Measurements from ENCODE around the gene SORCS2. TPM values are rescaled to one million over a fixed set of nuclear protein-coding genes. Genes with fewer than 3 reads are reported as not detected.

The SORCS2 gene
- total RNA-seq, 1 experiment from 2014 or later: not detected

GRCh38 chr4:7287918-7288280, 95.6 kb downstream of the SORCS2 start:
- intact Hi-C loops (cut with micrococcal nuclease; ENCODE audit: unreplicated experiment): no loop called here
- DNase-seq: no peak
- TF ChIP-seq CTCF (IDR thresholded peaks at IDR 0.05; ENCODE audit: unreplicated experiment): no peak
- Mint-ChIP-seq H3K4me1 (ENCODE audit: low read depth, unreplicated experiment) (no peaks in the 10 kb centered on the region), H3K4me3 (ENCODE audit: low read depth, unreplicated experiment) (no peak overlapping the region), H3K27ac (ENCODE audit: unreplicated experiment) (no peak overlapping the region), H3K36me3 (ENCODE audit: insufficient read depth, unreplicated experiment) (no peaks in the 10 kb centered on the region), H3K27me3 (ENCODE audit: unreplicated experiment) (peaks cover 82% of the 10 kb centered on the region), H3K9me3 (ENCODE audit: low read depth, unreplicated experiment) (no peaks in the 10 kb centered on the region)
- no TSS peak for BruUV-seq (replicated peaks)
- CTCF ChIA-PET: no interaction called here

- Mint-ChIP-seq H3K4me1 (ENCODE audit: low read depth, unreplicated experiment) (no peaks in the 10 kb centered on the region), H3K36me3 (ENCODE audit: insufficient read depth, unreplicated experiment) (no peaks in the 10 kb centered on the region), H3K27ac (ENCODE audit: unreplicated experiment) (no peak overlapping the region), H3K4me3 (ENCODE audit: low read depth, unreplicated experiment) (no peak overlapping the region), H3K27me3 (ENCODE audit: unreplicated experiment) (peaks cover 82% of the 10 kb centered on the region), H3K9me3 (ENCODE audit: low read depth, unreplicated experiment) (no peaks in the 10 kb centered on the region)
- CTCF ChIA-PET: no interaction called here
- no peak for TF ChIP-seq CTCF (IDR thresholded peaks at IDR 0.05; ENCODE audit: unreplicated experiment)
- DNase-seq: no peak
- no TSS peak for BruUV-seq (replicated peaks)
- intact Hi-C loops (cut with micrococcal nuclease; ENCODE audit: unreplicated experiment): no loop called here
Observed at GRCh38 chr4:7288751-7289523, 96.6 kb downstream of the SORCS2 start.

- intact Hi-C loops (cut with micrococcal nuclease; ENCODE audit: unreplicated experiment): no loop called here
- Mint-ChIP-seq H3K4me1 (ENCODE audit: low read depth, unreplicated experiment) (no peaks in the 10 kb centered on the region), H3K27me3 (ENCODE audit: unreplicated experiment) (peaks cover 84% of the 10 kb centered on the region), H3K27ac (ENCODE audit: unreplicated experiment) (no peak overlapping the region), H3K4me3 (ENCODE audit: low read depth, unreplicated experiment) (no peak overlapping the region), H3K9me3 (ENCODE audit: low read depth, unreplicated experiment) (no peaks in the 10 kb centered on the region), H3K36me3 (ENCODE audit: insufficient read depth, unreplicated experiment) (no peaks in the 10 kb centered on the region)
- no peak for DNase-seq
- CTCF ChIA-PET: no interaction called here
- no peak for TF ChIP-seq CTCF (IDR thresholded peaks at IDR 0.05; ENCODE audit: unreplicated experiment)
- no TSS peak for BruUV-seq (replicated peaks)
Observed at GRCh38 chr4:7289589-7289988, 97.3 kb downstream of the SORCS2 start.

- intact Hi-C loops (cut with micrococcal nuclease; ENCODE audit: unreplicated experiment): loop anchor here (2.0 kb wide), 1 partner anchor 101 kb away; no protein-coding TSS in a partner anchor
- Mint-ChIP-seq H3K27me3 (ENCODE audit: unreplicated experiment) (peaks cover 77% of the 10 kb centered on the region), H3K4me1 (ENCODE audit: low read depth, unreplicated experiment) (no peaks in the 10 kb centered on the region), H3K27ac (ENCODE audit: unreplicated experiment) (no peak overlapping the region), H3K4me3 (ENCODE audit: low read depth, unreplicated experiment) (no peak overlapping the region), H3K36me3 (ENCODE audit: insufficient read depth, unreplicated experiment) (no peaks in the 10 kb centered on the region), H3K9me3 (ENCODE audit: low read depth, unreplicated experiment) (no peaks in the 10 kb centered on the region)
- BruUV-seq (replicated peaks): no TSS peak
- CTCF ChIA-PET: no interaction called here
- no peak for TF ChIP-seq CTCF (IDR thresholded peaks at IDR 0.05; ENCODE audit: unreplicated experiment)
- no peak for DNase-seq
Observed at GRCh38 chr4:7291372-7292114, 99.2 kb downstream of the SORCS2 start.
